ENCODE data around the gene ZFHX3. TPM values are rescaled to one million over a fixed set of nuclear protein-coding genes. Genes with fewer than 3 reads are reported as not detected.

ZFHX3 gene
- total RNA-seq, 1 experiment from 2014 or later = 21.8 TPM

GRCh38 chr16:72751076-72751475, 296.9 kb downstream of the ZFHX3 start:
- Histone ChIP-seq H3K4me1 (ENCODE audit: insufficient read depth, low read length, poor library complexity, severe bottlenecking) (no peaks in the 10 kb centered on the region), H3K27me3 (replicated peaks; ENCODE audit: insufficient read depth, low read depth, low read length, poor library complexity) (no peaks in the 10 kb centered on the region), H3K27ac (ENCODE audit: low read depth, low read length, poor library complexity, severe bottlenecking) (no peak overlapping the region), H3K4me3 (ENCODE audit: low read depth, low read length, poor library complexity, severe bottlenecking) (no peak overlapping the region), H3K36me3 (ENCODE audit: insufficient read depth, low read length, poor library complexity, severe bottlenecking) (no peaks in the 10 kb centered on the region), H3K9me3 (ENCODE audit: low read depth, low read length, poor library complexity, severe bottlenecking) (no peaks in the 10 kb centered on the region)
- BruUV-seq (replicated peaks) = no TSS peak
- no peak for DNase-seq (ENCODE audit: low spot score)
- CTCF ChIA-PET = no interaction called here
- POLR2A ChIA-PET (ENCODE audit: low non-redundant PET) = no interaction called here
- TF ChIP-seq CTCF (conservative IDR thresholded peaks at IDR 0.05; ENCODE audit: low read depth, low read length) = no peak
- no peak for TF ChIP-seq EZH2 (IDR thresholded peaks at IDR 0.05; ENCODE audit: borderline replicate concordance, low read depth, low read length, poor library complexity, severe bottlenecking)
- intact Hi-C loops (cut with micrococcal nuclease; ENCODE audit: unreplicated experiment) = no loop called here

DNA sequence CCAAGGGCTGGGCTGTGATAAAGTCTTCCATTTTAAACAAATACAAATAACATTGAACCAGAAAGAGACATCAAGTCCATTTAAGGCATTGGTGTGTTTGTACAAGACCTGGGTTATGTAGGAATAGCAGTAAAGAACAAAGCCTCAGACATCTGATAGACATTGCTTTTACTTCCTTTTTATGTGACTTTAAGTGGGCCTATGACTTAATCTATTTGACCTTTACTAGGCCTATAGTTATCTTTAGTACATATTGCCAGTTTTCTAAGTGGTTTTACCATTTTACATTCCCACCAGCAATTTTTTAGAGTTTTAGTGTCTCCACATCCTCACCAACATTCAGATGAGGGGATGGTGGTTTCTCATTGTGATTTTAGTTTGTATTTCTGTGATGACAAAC, 298.8 kb downstream of the ZFHX3 start:
- Histone ChIP-seq H3K4me3 (ENCODE audit: low read depth, low read length, poor library complexity, severe bottlenecking) (no peak overlapping the region), H3K4me1 (ENCODE audit: insufficient read depth, low read length, poor library complexity, severe bottlenecking) (no peaks in the 10 kb centered on the region), H3K27me3 (replicated peaks; ENCODE audit: insufficient read depth, low read depth, low read length, poor library complexity) (no peaks in the 10 kb centered on the region), H3K27ac (ENCODE audit: low read depth, low read length, poor library complexity, severe bottlenecking) (no peak overlapping the region), H3K36me3 (ENCODE audit: insufficient read depth, low read length, poor library complexity, severe bottlenecking) (no peaks in the 10 kb centered on the region), H3K9me3 (ENCODE audit: low read depth, low read length, poor library complexity, severe bottlenecking) (no peaks in the 10 kb centered on the region)
- ChIA-PET CTCF (no interaction called here), POLR2A (ENCODE audit: low non-redundant PET) (no interaction called here)
- no peak for DNase-seq (ENCODE audit: low spot score)
- no TSS peak for BruUV-seq (replicated peaks)
- TF ChIP-seq EZH2 (IDR thresholded peaks at IDR 0.05; ENCODE audit: borderline replicate concordance, low read depth, low read length, poor library complexity, severe bottlenecking) (no peak), CTCF (conservative IDR thresholded peaks at IDR 0.05; ENCODE audit: low read depth, low read length) (no peak)
- intact Hi-C loops (cut with micrococcal nuclease; ENCODE audit: unreplicated experiment) = no loop called here

DNA sequence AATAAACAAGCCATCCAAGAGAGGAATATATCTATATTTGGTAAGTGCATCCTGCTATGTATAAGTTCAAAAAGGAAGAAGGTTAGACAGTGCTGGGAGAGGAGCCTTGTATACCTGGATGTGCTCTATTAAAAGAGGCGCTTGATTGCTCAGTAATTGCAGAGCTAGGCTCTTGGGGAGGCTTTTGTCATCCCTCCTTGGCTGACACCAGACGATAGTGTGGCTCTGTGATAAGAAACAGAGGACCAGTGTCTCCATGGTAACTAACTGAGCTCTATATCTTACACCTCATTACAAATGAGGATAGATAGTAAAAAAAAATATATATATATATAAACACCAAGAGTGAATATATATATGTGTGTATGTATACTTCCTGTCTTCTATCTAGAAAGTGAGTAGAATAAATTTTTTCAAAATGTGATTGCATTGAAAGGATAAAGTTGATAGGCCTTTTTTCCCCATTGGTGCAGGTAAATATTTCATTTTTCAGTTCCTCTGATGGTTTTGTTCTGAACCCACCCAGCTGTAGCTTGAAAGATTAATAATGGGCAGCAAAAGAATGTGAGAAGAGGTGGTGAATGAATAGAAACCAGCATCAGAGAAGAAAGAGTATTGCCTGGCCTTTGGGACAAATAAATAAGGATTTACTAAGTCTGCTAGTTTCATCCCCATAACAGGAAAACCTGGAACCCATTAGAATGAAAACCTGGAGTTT, 303.7 kb downstream of the ZFHX3 start:
- H3K4me3 ChIP-seq (ENCODE audit: low read depth, low read length, poor library complexity, severe bottlenecking) = no peak overlapping the region
- no peaks in the 10 kb centered on the region for H3K27me3 ChIP-seq (replicated peaks; ENCODE audit: insufficient read depth, low read depth, low read length, poor library complexity)
- H3K27ac ChIP-seq (ENCODE audit: low read depth, low read length, poor library complexity, severe bottlenecking) = no peak overlapping the region
- H3K4me1 ChIP-seq (ENCODE audit: insufficient read depth, low read length, poor library complexity, severe bottlenecking) = peaks cover 8% of the 10 kb centered on the region
- BruUV-seq (replicated peaks) = no TSS peak
- ChIA-PET POLR2A (ENCODE audit: low non-redundant PET) (no interaction called here), CTCF (no interaction called here)
- TF ChIP-seq CTCF (conservative IDR thresholded peaks at IDR 0.05; ENCODE audit: low read depth, low read length) = no peak
- TF ChIP-seq EZH2 (IDR thresholded peaks at IDR 0.05; ENCODE audit: borderline replicate concordance, low read depth, low read length, poor library complexity, severe bottlenecking) = no peak
- intact Hi-C loops (cut with micrococcal nuclease; ENCODE audit: unreplicated experiment) = no loop called here
- no peaks in the 10 kb centered on the region for H3K36me3 ChIP-seq (ENCODE audit: insufficient read depth, low read length, poor library complexity, severe bottlenecking)
- H3K9me3 ChIP-seq (ENCODE audit: low read depth, low read length, poor library complexity, severe bottlenecking) = no peaks in the 10 kb centered on the region
- no peak for DNase-seq (ENCODE audit: low spot score)

Data from A673 (cell line).